GM12872 (cell line): ENCODE data around the gene NREP.

Source experiments
- CTCF ChIP-seq: IDR thresholded peaks from 3 replicates; pipeline ENCODE4 v1.5.1; 2011; ENCODE audit warnings: low read depth, mild to moderate bottlenecking, low read length, moderate library complexity; ENCODE audit not compliant: insufficient read depth

The NREP gene

GRCh38 chr5:111764019-111764418, 7.0 kb upstream of the NREP start:
- TF ChIP-seq CTCF = no peak

GRCh38 chr5:111762895-111763294, 5.9 kb upstream of the NREP start:
- TF ChIP-seq CTCF = no peak

GRCh38 chr5:111758284-111758628, 1.3 kb upstream of the NREP start:
- no peak for TF ChIP-seq CTCF

- peak; percentile 64; the same call in 2 of the 3 replicates for TF ChIP-seq CTCF
Measured at GRCh38 chr5:111757355-111758283, 625 bp upstream of the NREP start.

- TF ChIP-seq CTCF = no peak
Measured at GRCh38 chr5:111755942-111756381, 1.0 kb downstream of the NREP start.

GRCh38 chr5:111755345-111755941, 1.6 kb downstream of the NREP start:
- no peak for TF ChIP-seq CTCF

GRCh38 chr5:111753884-111754589, 3.0 kb downstream of the NREP start:
- TF ChIP-seq CTCF = no peak
